ENCODE measurements around the gene DYNLT1. TPM values are rescaled to one million over a fixed set of nuclear protein-coding genes. Genes with fewer than 3 reads are reported as not detected.
A peak's percentile ranks its signal among the peaks of the same experiment; 100 is the strongest.

The DYNLT1 gene
- total and polyA plus RNA-seq, 9 of the 15 experiments (the other 6 are each of a cell fraction or from before 2014, with no cell fraction given), result 42.2 to 583 (median 127) TPM

- peaks cover 90% of the 10 kb centered on the region for H3K36me3 ChIP-seq (ENCODE audit: control insufficient read depth, insufficient read depth, low read length)
- TF ChIP-seq POLR2G (IDR thresholded peaks at IDR 0.05; ENCODE audit: low read depth, low read length) (peak; percentile 37; the same call in 1 of the 2 replicates), LARP7 (IDR thresholded peaks at IDR 0.05) (no peak)
- no peak overlapping the region for H3K4me3 ChIP-seq
- H3K9me3 ChIP-seq (replicated peaks; ENCODE audit: control insufficient read depth, insufficient read depth, low read depth, low read length), result no peaks in the 10 kb centered on the region
- H3K27ac ChIP-seq (ENCODE audit: extremely low read depth, low read depth, low read length), result no peak overlapping the region
- WGBS (ENCODE audit: insufficient coverage, low coverage, missing lambda C conversion rate), result 92% methylated on average over 25 of the region's 25 CpGs
- POLR2A ChIA-PET, result interaction anchor here (0.5 kb wide), 1 partner anchor 350 kb away, joined by 3 read pairs; no protein-coding TSS in a partner anchor
- no TSS peak for BruUV-seq (replicated peaks)
- ATAC-seq (no peak), FAIRE-seq (no peak), DNase-seq (ENCODE audit: extremely low read depth in 1 of 4, low spot score in 3 of 4) (no peak)
- H3K79me2 ChIP-seq (ENCODE audit: control insufficient read depth, insufficient read depth, low read length), result no peaks in the 10 kb centered on the region
- no peaks in the 10 kb centered on the region for H3K9me1 ChIP-seq (ENCODE audit: control insufficient read depth, insufficient read depth, low read length)
- H3K9ac ChIP-seq (ENCODE audit: insufficient read depth in 1 of 2, low read depth in 2 of 2, low read length in 2 of 2), result peak overlapping the region in 1 of 2 experiments; percentile 14; a peak in 1 of 4 replicates
- intact Hi-C loops (cut with micrococcal nuclease), result no loop called here
- H3K27me3 ChIP-seq (ENCODE audit: control insufficient read depth in 2 of 2, insufficient read depth in 2 of 2, low read length in 2 of 2), result no peaks in the 10 kb centered on the region
- no peaks in the 10 kb centered on the region for H4K20me1 ChIP-seq (replicated peaks; ENCODE audit: control insufficient read depth, insufficient read depth, low read length)
- CTCF ChIA-PET (ENCODE audit: low intra/inter-chr PET ratio), result interaction anchor here (0.6 kb wide), 1 partner anchor 20 kb away, joined by 4 read pairs; the partner anchor contains the start of gene DYNLT1
- no peak overlapping the region for H2AFZ ChIP-seq (ENCODE audit: low read depth, low read length)
- H3K4me1 ChIP-seq (replicated peaks in 1 of 2; ENCODE audit: control insufficient read depth in 2 of 2, insufficient read depth in 2 of 2, low read length in 2 of 2), result peaks cover 0 to 10% of the 10 kb centered on the region in 2 experiments; a peak in 2 of 5 replicates
- in situ Hi-C loops (cut with MboI), result no loop called here
- H3K4me2 ChIP-seq (ENCODE audit: insufficient read depth, low read length), result no peak overlapping the region
These were observed 19.6 kb downstream of the DYNLT1 start for GRCh38 chr6:158624684-158625682.

DNA sequence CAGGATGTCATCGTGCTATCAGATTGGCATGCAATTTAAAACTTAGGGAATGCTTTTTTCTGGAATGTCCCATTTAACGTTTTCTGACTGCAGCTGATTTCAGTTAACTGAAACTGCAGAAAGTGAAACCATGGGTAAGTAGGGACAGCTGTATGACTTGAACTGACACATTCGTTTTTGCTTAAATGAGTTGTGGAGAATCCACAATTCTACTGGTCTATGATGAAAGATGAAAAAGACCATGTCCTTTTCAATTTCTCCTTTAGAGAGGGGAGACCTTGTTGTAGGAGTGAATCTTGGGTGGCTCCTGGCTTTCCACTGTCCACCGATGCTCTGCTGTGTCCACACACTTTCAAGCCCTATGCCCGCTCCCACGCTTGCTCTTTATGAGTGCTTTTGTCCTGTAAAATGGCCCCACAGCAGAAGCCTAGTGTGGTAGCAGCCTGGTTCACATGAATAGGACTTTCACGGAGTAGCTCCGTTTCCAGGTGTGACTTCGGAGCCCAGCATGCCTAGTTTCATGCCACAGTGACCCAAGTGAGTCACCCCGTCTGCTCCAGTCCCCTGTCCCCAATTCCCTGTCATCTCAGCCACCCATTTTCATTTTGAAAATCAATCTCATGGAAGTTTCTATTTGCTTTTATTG lies 21.9 kb downstream of the DYNLT1 start:
- Histone ChIP-seq H3K4me2 (ENCODE audit: insufficient read depth, low read length) (no peak overlapping the region), H3K27ac (ENCODE audit: extremely low read depth, low read depth, low read length) (no peak overlapping the region), H3K4me3 (no peak overlapping the region), H3K4me1 (replicated peaks in 1 of 2; ENCODE audit: control insufficient read depth in 2 of 2, insufficient read depth in 2 of 2, low read length in 2 of 2) (peaks cover 0 to 4% of the 10 kb centered on the region in 2 experiments; a peak in 1 of 5 replicates), H3K9ac (ENCODE audit: insufficient read depth in 1 of 2, low read depth in 2 of 2, low read length in 2 of 2) (no peak overlapping the region), H3K79me2 (ENCODE audit: control insufficient read depth, insufficient read depth, low read length) (no peaks in the 10 kb centered on the region), H4K20me1 (replicated peaks; ENCODE audit: control insufficient read depth, insufficient read depth, low read length) (no peaks in the 10 kb centered on the region), H3K36me3 (ENCODE audit: control insufficient read depth, insufficient read depth, low read length) (peaks cover 77% of the 10 kb centered on the region), H2AFZ (ENCODE audit: low read depth, low read length) (no peak overlapping the region), H3K9me3 (replicated peaks; ENCODE audit: control insufficient read depth, insufficient read depth, low read depth, low read length) (no peaks in the 10 kb centered on the region), H3K27me3 (ENCODE audit: control insufficient read depth in 2 of 2, insufficient read depth in 2 of 2, low read length in 2 of 2) (no peaks in the 10 kb centered on the region), H3K9me1 (ENCODE audit: control insufficient read depth, insufficient read depth, low read length) (no peaks in the 10 kb centered on the region)
- FAIRE-seq (no peak), DNase-seq (ENCODE audit: extremely low read depth in 1 of 4, low spot score in 3 of 4) (no peak), ATAC-seq (no peak)
- no TSS peak for BruUV-seq (replicated peaks)
- no peak for TF ChIP-seq NUFIP1 (IDR thresholded peaks at IDR 0.05; ENCODE audit: partially characterized antibody)
- TF ChIP-seq BCOR (IDR thresholded peaks at IDR 0.05), result no peak
- no peak for TF ChIP-seq DPF2 (IDR thresholded peaks at IDR 0.05)
- no peak for TF ChIP-seq CREBBP (IDR thresholded peaks at IDR 0.05; ENCODE audit: low read depth, low read length)
- no peak for TF ChIP-seq POLR3A (IDR thresholded peaks at IDR 0.05; ENCODE audit: borderline replicate concordance, extremely low read depth, insufficient read depth, insufficient read length)
- TF ChIP-seq ELK3 (CRISPR knock-in tag; IDR thresholded peaks at IDR 0.05), result no peak
- no peak for TF ChIP-seq HDAC1 (IDR thresholded peaks at IDR 0.05)
- TF ChIP-seq E2F3 (CRISPR knock-in tag; IDR thresholded peaks at IDR 0.05), result no peak
- ChIA-PET POLR2A (interaction anchor here (0.8 to 2.4 kb wide), 2 partner anchors 12 to 21 kb away, joined by 3 to 10 read pairs; no protein-coding TSS in a partner anchor), CTCF (ENCODE audit: low intra/inter-chr PET ratio) (no interaction called here)
- intact Hi-C loops (cut with micrococcal nuclease) (no loop called here), in situ Hi-C loops (cut with MboI) (no loop called here)
- WGBS (ENCODE audit: insufficient coverage, low coverage, missing lambda C conversion rate), result 83% methylated on average over 10 of the region's 10 CpGs
